Endothelial cell of umbilical vein (primary cell): ENCODE measurements around the gene MICALL2. TPM values are rescaled to one million over a fixed set of nuclear protein-coding genes. Genes with fewer than 3 reads are reported as not detected.

Experiments
- BruUV-seq: library from RNA; stranded (reverse); fragments of 400-500 nt; replicated peaks from 2 replicates; lab custom pipeline; 2021; lab: Mats Ljungman, UMichigan
- CTCF ChIA-PET: fragments of 300-600, 350-600 bp; sonication (Branson Sonifier 250); formaldehyde crosslinking; loops from one replicate; lab custom pipeline; 2021; ENCODE audit warnings: antibody characterized with exemption, inconsistent platforms; lab: Charles Lee
- POLR2A ChIA-PET: fragments of 300-600, 350-600 bp; sonication (Branson Sonifier 250); formaldehyde crosslinking; loops from one replicate; lab custom pipeline; 2021; ENCODE audit warnings: antibody characterized with exemption, inconsistent platforms; lab: Charles Lee
- DNase-seq: peaks from one replicate; pipeline ENCODE4 v3.0.0-alpha.2; 2011; ENCODE audit warnings: low read depth, low spot score
- FAIRE-seq: peaks from 2 replicates; lab custom pipeline; 2011; peaks lifted over from hg19 to GRCh38; lab: Jason Lieb, UNC
- H2AFZ ChIP-seq: 2 replicates; pipeline ENCODE4 v1.6.0; 2012; ENCODE audit warnings: low read depth, low read length, control low read depth, inconsistent platforms
- H3K27ac ChIP-seq: 2 replicates; pipeline ENCODE4 v1.5.1; 2011; ENCODE audit warnings: low read depth, mild to moderate bottlenecking, control low read depth, low read length, moderate library complexity; ENCODE audit not compliant: insufficient read depth
- H3K27me3 ChIP-seq, 2 experiments: 2 replicates each; pipeline versions ENCODE4 v1.6.0 to v1.6.1; 2011; ENCODE audit warnings: low read length in 2 of 2, mixed read lengths in 1 of 2; ENCODE audit not compliant: control insufficient read depth in 2 of 2, insufficient read depth in 2 of 2
- H3K36me3 ChIP-seq, 2 experiments: 2 replicates in 1 of 2; 3 replicates in 1 of 2; pipeline ENCODE4 v1.5.1; 2011; ENCODE audit warnings: low read length in 2 of 2, mild to moderate bottlenecking in 1 of 2, moderate library complexity in 1 of 2; ENCODE audit not compliant: control insufficient read depth in 2 of 2, insufficient read depth in 2 of 2; ENCODE audit errors: extremely low read depth in 1 of 2
- H3K4me1 ChIP-seq: 3 replicates; pipeline ENCODE4 v1.5.1; 2011; ENCODE audit warnings: mild to moderate bottlenecking, low read length; ENCODE audit not compliant: control insufficient read depth, insufficient read depth; ENCODE audit errors: extremely low read depth
- H3K4me2 ChIP-seq: 2 replicates; pipeline ENCODE4 v1.6.1; 2011; ENCODE audit warnings: low read length, control low read depth, mixed read lengths; ENCODE audit not compliant: insufficient read depth
- H3K4me3 ChIP-seq, 3 experiments: fragments of 200-600 bp in 1 of 3; sonication (generic), shearing (Covaris generic) in 1 of 3; replicated peaks in 1 of 3; 2 replicates each; pipeline ENCODE4 v1.5.1; 2011 to 2016; ENCODE audit warnings: control low read depth in 3 of 3, low read length in 3 of 3, mild to moderate bottlenecking in 2 of 3, inconsistent platforms in 1 of 3, low read depth in 1 of 3, moderate library complexity in 1 of 3; ENCODE audit not compliant: insufficient read depth in 1 of 3
- H3K79me2 ChIP-seq: 2 replicates; pipeline ENCODE4 v1.6.0; 2012; ENCODE audit warnings: low read length, inconsistent platforms; ENCODE audit not compliant: control insufficient read depth, insufficient read depth
- H3K9ac ChIP-seq: replicated peaks from 2 replicates; pipeline ENCODE3; 2011; ENCODE audit warnings: low read length, control low read depth; ENCODE audit not compliant: insufficient read depth; ENCODE audit errors: extremely low read depth
- H3K9me1 ChIP-seq: replicated peaks from 3 replicates; pipeline ENCODE4 v1.6.0; 2011; ENCODE audit warnings: mild to moderate bottlenecking, low read length; ENCODE audit not compliant: control insufficient read depth, insufficient read depth; ENCODE audit errors: extremely low read depth
- H3K9me3 ChIP-seq: replicated peaks from 2 replicates; pipeline ENCODE4 v1.5.1; 2012; ENCODE audit warnings: low read length, inconsistent platforms; ENCODE audit not compliant: control insufficient read depth, insufficient read depth
- H4K20me1 ChIP-seq: replicated peaks from 2 replicates; pipeline ENCODE3; 2011; ENCODE audit warnings: mild to moderate bottlenecking, low read length; ENCODE audit not compliant: control insufficient read depth, insufficient read depth; ENCODE audit errors: extremely low read depth
- EZH2 ChIP-seq: IDR thresholded peaks from 2 replicates; pipeline ENCODE4 v1.6.1; 2012; ENCODE audit warnings: borderline replicate concordance, low read depth, mild to moderate bottlenecking, moderate library complexity, low read length, inconsistent platforms; ENCODE audit not compliant: severe bottlenecking
- FOS ChIP-seq: IDR thresholded peaks from 2 replicates; pipeline ENCODE4 v1.6.1; 2011; ENCODE audit warnings: mild to moderate bottlenecking, low read length, moderate library complexity, borderline replicate concordance; ENCODE audit not compliant: insufficient read depth
- GATA2 ChIP-seq: IDR thresholded peaks from 2 replicates; pipeline ENCODE4 v1.7.0; 2011; ENCODE audit warnings: low read depth, mild to moderate bottlenecking, moderate library complexity, mixed read lengths, low read length; ENCODE audit not compliant: insufficient read length, insufficient read depth
- JUN ChIP-seq: IDR thresholded peaks from 2 replicates; pipeline ENCODE4 v1.6.1; 2011; ENCODE audit warnings: borderline replicate concordance, low read depth; ENCODE audit not compliant: insufficient read length, insufficient read depth
- MAX ChIP-seq: IDR thresholded peaks from 2 replicates; pipeline ENCODE4 v1.6.1; 2011; ENCODE audit not compliant: insufficient read depth, insufficient read length
- MYC ChIP-seq: IDR thresholded peaks from one replicate; pipeline ENCODE4 v1.6.1; 2011; ENCODE audit warnings: mild to moderate bottlenecking, low read depth, low read length
- POLR2A ChIP-seq: IDR thresholded peaks from 2 replicates; pipeline ENCODE4 v1.6.1; 2012; ENCODE audit warnings: low read depth, mild to moderate bottlenecking, control low read depth, low read length
- POLR2AphosphoS5 ChIP-seq: IDR thresholded peaks from 2 replicates; pipeline ENCODE4 v1.6.1; 2012; ENCODE audit warnings: low read depth, mild to moderate bottlenecking, control low read depth, low read length, moderate library complexity; ENCODE audit not compliant: insufficient read depth
- dilution Hi-C: fragments of 300-500 bp; cut with MboI; formaldehyde crosslinking; loops from one replicate; pipeline ENCODE4 v1.15.0; 2019; ENCODE audit warnings: low sequenced_read_pairs; ENCODE audit not compliant: extremely low pct_ligation_motif_present
- intact Hi-C: fragments of 100-400 bp; cut with micrococcal nuclease; formaldehyde crosslinking; loops from one replicate; pipeline ENCODE4 v1.10.0; 2022
- polyA plus RNA-seq, 4 experiments: library from polyadenylated mRNA; depleted of rRNA in 3 of 4; stranded (reverse) in 3 of 4; unstranded in 1 of 4; fragments of >200 nt; gene quantifications; 2 replicates each; pipeline versions ENCODE4 v1.2.1 to v1.2.3, GENCODE V29; 2011 to 2012; ENCODE audit warnings: missing spikeins in 1 of 4
- total RNA-seq: library from RNA; stranded (reverse); gene quantifications from 2 replicates; pipeline ENCODE4 v1.2.3, GENCODE V29; 2021
- TF ChIP-seq, protein P1 (sequence below), 2 donors: IDR thresholded peaks; 1 replicate in 1 of 2; 2 replicates in 1 of 2; pipeline ENCODE4 v1.5.1; 2011; ENCODE audit warnings: low read length in 2 of 2, mild to moderate bottlenecking in 2 of 2, moderate library complexity in 2 of 2, control low read depth in 1 of 2, inconsistent platforms in 1 of 2, low read depth in 1 of 2; ENCODE audit not compliant: insufficient read depth in 1 of 2; ENCODE audit errors: extremely low read depth in 1 of 2

MICALL2 gene
- total and polyA plus RNA-seq, 2 donors (not counting 3 experiments of a cell fraction or from before 2014, with no cell fraction given) = 29.8 to 46.3 TPM

GRCh38 chr7:1450987-1451386 is 8.3 kb downstream of the MICALL2 start:
- no peak for DNase-seq
- Histone ChIP-seq H3K4me1 (peaks cover 10% of the 10 kb centered on the region), H3K9me1 (no peaks in the 10 kb centered on the region), H2AFZ (no peak overlapping the region), H3K4me2 (no peak overlapping the region), H3K27ac (no peak overlapping the region), H3K4me3 (no peak overlapping the region), H3K36me3 (peaks cover 0 to 1% of the 10 kb centered on the region in 2 experiments), H3K79me2 (peaks cover 23% of the 10 kb centered on the region), H3K9me3 (no peaks in the 10 kb centered on the region), H4K20me1 (no peaks in the 10 kb centered on the region), H3K27me3 (no peaks in the 10 kb centered on the region), H3K9ac (no peak overlapping the region)
- BruUV-seq = no TSS peak
- no peak for FAIRE-seq
- POLR2A ChIA-PET = no interaction called here
- dilution Hi-C loops = no loop called here
- CTCF ChIA-PET = interaction anchor here (2.1 kb wide), 1 partner anchor 19 kb away, joined by 6 read pairs; no protein-coding TSS in a partner anchor
- intact Hi-C loops = no loop called here
- no peak for TF ChIP-seq EZH2
- TF ChIP-seq POLR2AphosphoS5 = no peak
- TF ChIP-seq MYC = no peak
- TF ChIP-seq POLR2A = no peak
- no peak for TF ChIP-seq FOS
- TF ChIP-seq, protein P1, sequence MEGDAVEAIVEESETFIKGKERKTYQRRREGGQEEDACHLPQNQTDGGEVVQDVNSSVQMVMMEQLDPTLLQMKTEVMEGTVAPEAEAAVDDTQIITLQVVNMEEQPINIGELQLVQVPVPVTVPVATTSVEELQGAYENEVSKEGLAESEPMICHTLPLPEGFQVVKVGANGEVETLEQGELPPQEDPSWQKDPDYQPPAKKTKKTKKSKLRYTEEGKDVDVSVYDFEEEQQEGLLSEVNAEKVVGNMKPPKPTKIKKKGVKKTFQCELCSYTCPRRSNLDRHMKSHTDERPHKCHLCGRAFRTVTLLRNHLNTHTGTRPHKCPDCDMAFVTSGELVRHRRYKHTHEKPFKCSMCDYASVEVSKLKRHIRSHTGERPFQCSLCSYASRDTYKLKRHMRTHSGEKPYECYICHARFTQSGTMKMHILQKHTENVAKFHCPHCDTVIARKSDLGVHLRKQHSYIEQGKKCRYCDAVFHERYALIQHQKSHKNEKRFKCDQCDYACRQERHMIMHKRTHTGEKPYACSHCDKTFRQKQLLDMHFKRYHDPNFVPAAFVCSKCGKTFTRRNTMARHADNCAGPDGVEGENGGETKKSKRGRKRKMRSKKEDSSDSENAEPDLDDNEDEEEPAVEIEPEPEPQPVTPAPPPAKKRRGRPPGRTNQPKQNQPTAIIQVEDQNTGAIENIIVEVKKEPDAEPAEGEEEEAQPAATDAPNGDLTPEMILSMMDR (IDR thresholded peaks at IDR 0.05; ENCODE audit: extremely low read depth in 1 of 2, insufficient read depth in 1 of 2, low read depth in 1 of 2, low read length in 2 of 2) = no peak
- TF ChIP-seq MAX = no peak
- no peak for TF ChIP-seq GATA2
- TF ChIP-seq JUN = no peak
